Fibroblast of the aortic adventitia (primary cell): ENCODE data around the gene SLC43A1. TPM values are rescaled to one million over a fixed set of nuclear protein-coding genes. Genes with fewer than 3 reads are reported as not detected.

Experiments
- DNase-seq: peaks from one replicate; pipeline ENCODE4 v3.0.0-alpha.2; 2010; ENCODE audit warnings: low read depth
- H3K4me3 ChIP-seq: 2 replicates; pipeline ENCODE4 v1.5.1; 2011; ENCODE audit warnings: low read depth, mild to moderate bottlenecking, control low read depth, low read length, moderate library complexity
- total RNA-seq: library from RNA; depleted of rRNA; stranded (reverse); fragments of >200 nt; gene quantifications from 2 replicates; pipeline ENCODE4 v1.2.3, GENCODE V29; 2012; ENCODE audit warnings: low replicate concordance
- TF ChIP-seq, protein P1 (sequence below): IDR thresholded peaks from 2 replicates; pipeline ENCODE4 v1.5.1; 2011; ENCODE audit warnings: mild to moderate bottlenecking, low read length, control low read depth, inconsistent platforms; ENCODE audit not compliant: insufficient read depth

The SLC43A1 gene
- total RNA-seq, 1 donor, result 11.4 TPM

- H3K4me3 ChIP-seq, result no peak overlapping the region
- DNase-seq, result no peak
- TF ChIP-seq, protein P1, sequence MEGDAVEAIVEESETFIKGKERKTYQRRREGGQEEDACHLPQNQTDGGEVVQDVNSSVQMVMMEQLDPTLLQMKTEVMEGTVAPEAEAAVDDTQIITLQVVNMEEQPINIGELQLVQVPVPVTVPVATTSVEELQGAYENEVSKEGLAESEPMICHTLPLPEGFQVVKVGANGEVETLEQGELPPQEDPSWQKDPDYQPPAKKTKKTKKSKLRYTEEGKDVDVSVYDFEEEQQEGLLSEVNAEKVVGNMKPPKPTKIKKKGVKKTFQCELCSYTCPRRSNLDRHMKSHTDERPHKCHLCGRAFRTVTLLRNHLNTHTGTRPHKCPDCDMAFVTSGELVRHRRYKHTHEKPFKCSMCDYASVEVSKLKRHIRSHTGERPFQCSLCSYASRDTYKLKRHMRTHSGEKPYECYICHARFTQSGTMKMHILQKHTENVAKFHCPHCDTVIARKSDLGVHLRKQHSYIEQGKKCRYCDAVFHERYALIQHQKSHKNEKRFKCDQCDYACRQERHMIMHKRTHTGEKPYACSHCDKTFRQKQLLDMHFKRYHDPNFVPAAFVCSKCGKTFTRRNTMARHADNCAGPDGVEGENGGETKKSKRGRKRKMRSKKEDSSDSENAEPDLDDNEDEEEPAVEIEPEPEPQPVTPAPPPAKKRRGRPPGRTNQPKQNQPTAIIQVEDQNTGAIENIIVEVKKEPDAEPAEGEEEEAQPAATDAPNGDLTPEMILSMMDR, result peak; percentile 92
Observed at GRCh38 chr11:57493507-57494503, 21.7 kb downstream of the SLC43A1 start.

DNA sequence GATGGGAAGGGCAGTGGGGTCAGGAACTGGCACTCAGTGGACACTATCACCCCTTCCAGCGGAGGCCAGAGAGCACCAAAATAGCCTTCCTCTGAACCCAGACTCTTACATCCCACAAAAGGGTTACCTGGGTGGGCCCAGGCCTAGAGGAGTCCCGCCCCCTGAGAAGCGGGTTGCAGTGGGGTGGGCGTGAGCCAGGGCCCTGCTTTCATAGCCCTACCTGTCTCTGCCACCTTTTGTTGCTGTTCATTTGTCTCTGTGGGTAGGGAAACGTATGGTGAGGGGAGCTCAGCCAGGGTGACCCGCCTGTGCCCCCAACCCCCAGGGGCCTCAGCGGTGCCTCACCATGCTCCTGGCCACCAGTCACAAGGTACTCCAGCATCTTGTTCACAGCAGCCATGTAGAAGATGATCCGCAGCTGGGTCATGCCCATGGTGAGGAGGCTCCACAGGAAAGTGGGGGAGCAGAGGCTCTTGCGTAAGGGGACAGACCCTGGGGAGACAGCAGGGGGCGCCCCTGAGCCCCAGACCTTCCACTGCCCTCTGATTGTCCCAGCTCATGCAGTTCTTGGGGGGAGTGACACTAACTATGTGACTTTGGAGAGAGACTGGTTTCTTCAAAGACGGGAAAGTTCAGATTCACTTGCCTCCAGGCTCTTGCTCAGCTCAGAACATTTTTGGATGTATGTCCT, 24.0 kb downstream of the SLC43A1 start:
- no peak overlapping the region for H3K4me3 ChIP-seq
- no peak for DNase-seq
- TF ChIP-seq, protein P1, result peak; percentile 69

- TF ChIP-seq, protein P1, result no peak
- DNase-seq, result peak; percentile 44
Observed at GRCh38 chr11:57490456-57491248, 24.9 kb downstream of the SLC43A1 start.

GRCh38 chr11:57487920-57488659, 27.4 kb downstream of the SLC43A1 start:
- TF ChIP-seq, protein P1, result no peak
- H3K4me3 ChIP-seq, result no peak overlapping the region
- no peak for DNase-seq

More at GRCh38 chr11:57490456-57491248, 24.9 kb downstream of the SLC43A1 start:
- H3K4me3 ChIP-seq, result no peak overlapping the region

- no peak overlapping the region for H3K4me3 ChIP-seq
- DNase-seq, result no peak
- TF ChIP-seq, protein P1, result no peak
Observed at GRCh38 chr11:57487021-57487778, 28.3 kb downstream of the SLC43A1 start.
